ENCODE measurements around the gene GRPEL2. TPM values are rescaled to one million over a fixed set of nuclear protein-coding genes. Genes with fewer than 3 reads are reported as not detected.

Gene GRPEL2
- total and polyA plus RNA-seq, 2 donors (not counting 3 experiments of a cell fraction or from before 2014, with no cell fraction given), result 7.6 to 32.5 TPM

GRCh38 chr5:149325166-149325735, 20.0 kb upstream of the GRPEL2 start:
- H3K36me3 ChIP-seq (ENCODE audit: control insufficient read depth in 2 of 2, extremely low read depth in 1 of 2, insufficient read depth in 2 of 2, low read length in 2 of 2), result peaks cover 2 to 3% of the 10 kb centered on the region in 2 experiments
- no peaks in the 10 kb centered on the region for H3K9me1 ChIP-seq (replicated peaks; ENCODE audit: control insufficient read depth, extremely low read depth, insufficient read depth, low read length)
- no peak overlapping the region for H3K4me3 ChIP-seq (replicated peaks in 1 of 3; ENCODE audit: insufficient read depth in 1 of 3, low read depth in 1 of 3, low read length in 3 of 3)
- CTCF ChIA-PET, result interaction anchor here (1.1 to 2.2 kb wide), 6 partner anchors 8 to 56 kb away, joined by 3 to 8 read pairs (median 5); no protein-coding TSS in a partner anchor
- no TSS peak for BruUV-seq (replicated peaks)
- H3K79me2 ChIP-seq (ENCODE audit: control insufficient read depth, insufficient read depth, low read length), result no peaks in the 10 kb centered on the region
- H2AFZ ChIP-seq (ENCODE audit: low read depth, low read length), result no peak overlapping the region
- TF ChIP-seq POLR2AphosphoS5 (IDR thresholded peaks at IDR 0.05; ENCODE audit: insufficient read depth, low read depth, low read length) (no peak), EZH2 (IDR thresholded peaks at IDR 0.05; ENCODE audit: borderline replicate concordance, low read depth, low read length, severe bottlenecking) (no peak), GATA2 (IDR thresholded peaks at IDR 0.05; ENCODE audit: insufficient read depth, insufficient read length, low read depth, low read length) (no peak), FOS (IDR thresholded peaks at IDR 0.05; ENCODE audit: borderline replicate concordance, insufficient read depth, low read length) (no peak), MAX (IDR thresholded peaks at IDR 0.05; ENCODE audit: insufficient read depth, insufficient read length) (no peak), POLR2A (IDR thresholded peaks at IDR 0.05; ENCODE audit: low read depth, low read length) (no peak), JUN (IDR thresholded peaks at IDR 0.05; ENCODE audit: borderline replicate concordance, insufficient read depth, insufficient read length, low read depth) (no peak), MYC (IDR thresholded peaks at IDR 0.05; ENCODE audit: low read depth, low read length) (no peak)
- TF ChIP-seq, protein P1, sequence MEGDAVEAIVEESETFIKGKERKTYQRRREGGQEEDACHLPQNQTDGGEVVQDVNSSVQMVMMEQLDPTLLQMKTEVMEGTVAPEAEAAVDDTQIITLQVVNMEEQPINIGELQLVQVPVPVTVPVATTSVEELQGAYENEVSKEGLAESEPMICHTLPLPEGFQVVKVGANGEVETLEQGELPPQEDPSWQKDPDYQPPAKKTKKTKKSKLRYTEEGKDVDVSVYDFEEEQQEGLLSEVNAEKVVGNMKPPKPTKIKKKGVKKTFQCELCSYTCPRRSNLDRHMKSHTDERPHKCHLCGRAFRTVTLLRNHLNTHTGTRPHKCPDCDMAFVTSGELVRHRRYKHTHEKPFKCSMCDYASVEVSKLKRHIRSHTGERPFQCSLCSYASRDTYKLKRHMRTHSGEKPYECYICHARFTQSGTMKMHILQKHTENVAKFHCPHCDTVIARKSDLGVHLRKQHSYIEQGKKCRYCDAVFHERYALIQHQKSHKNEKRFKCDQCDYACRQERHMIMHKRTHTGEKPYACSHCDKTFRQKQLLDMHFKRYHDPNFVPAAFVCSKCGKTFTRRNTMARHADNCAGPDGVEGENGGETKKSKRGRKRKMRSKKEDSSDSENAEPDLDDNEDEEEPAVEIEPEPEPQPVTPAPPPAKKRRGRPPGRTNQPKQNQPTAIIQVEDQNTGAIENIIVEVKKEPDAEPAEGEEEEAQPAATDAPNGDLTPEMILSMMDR (IDR thresholded peaks at IDR 0.05; ENCODE audit: extremely low read depth in 1 of 2, insufficient read depth in 1 of 2, low read depth in 1 of 2, low read length in 2 of 2), result no peak
- no peaks in the 10 kb centered on the region for H4K20me1 ChIP-seq (replicated peaks; ENCODE audit: control insufficient read depth, extremely low read depth, insufficient read depth, low read length)
- intact Hi-C loops (cut with micrococcal nuclease) (no loop called here), dilution Hi-C loops (cut with MboI; ENCODE audit: extremely low pct_ligation_motif_present, low sequenced_read_pairs) (no loop called here)
- no peaks in the 10 kb centered on the region for H3K9me3 ChIP-seq (replicated peaks; ENCODE audit: control insufficient read depth, insufficient read depth, low read length)
- no peaks in the 10 kb centered on the region for H3K27me3 ChIP-seq (ENCODE audit: control insufficient read depth in 2 of 2, insufficient read depth in 2 of 2, low read length in 2 of 2)
- H3K27ac ChIP-seq (ENCODE audit: insufficient read depth, low read depth, low read length), result no peak overlapping the region
- peaks cover 50% of the 10 kb centered on the region for H3K4me1 ChIP-seq (ENCODE audit: control insufficient read depth, extremely low read depth, insufficient read depth, low read length)
- POLR2A ChIA-PET, result no interaction called here
- no peak for DNase-seq (ENCODE audit: low read depth, low spot score)
- H3K9ac ChIP-seq (replicated peaks; ENCODE audit: extremely low read depth, insufficient read depth, low read length), result no peak overlapping the region
- no peak overlapping the region for H3K4me2 ChIP-seq (ENCODE audit: insufficient read depth, low read length)
- no peak for FAIRE-seq
